HCT116 (cell line): ENCODE results near the gene PKN1. TPM values are rescaled to one million over a fixed set of nuclear protein-coding genes. Genes with fewer than 3 reads are reported as not detected.

Experiments
- CBX3 ChIP-seq: IDR thresholded peaks from 2 replicates; pipeline ENCODE4 v1.6.1; 2012; ENCODE audit warnings: low read depth
- EGR1 ChIP-seq: IDR thresholded peaks from 2 replicates; pipeline ENCODE4 v1.6.1; 2012; ENCODE audit warnings: low read depth
- ELF1 ChIP-seq: IDR thresholded peaks from 2 replicates; pipeline ENCODE4 v1.6.1; 2012; ENCODE audit warnings: low read depth, borderline replicate concordance
- JUND ChIP-seq: IDR thresholded peaks from 2 replicates; pipeline ENCODE4 v1.6.1; 2012
- RAD21 ChIP-seq: IDR thresholded peaks from 2 replicates; pipeline ENCODE4 v1.6.1; 2012; ENCODE audit warnings: low read depth, mild to moderate bottlenecking
- SRF ChIP-seq: IDR thresholded peaks from 2 replicates; pipeline ENCODE4 v1.6.1; 2012; ENCODE audit warnings: low read depth
- TCF7L2 ChIP-seq: IDR thresholded peaks from 2 replicates; pipeline ENCODE4 v1.7.0; 2011; ENCODE audit warnings: borderline replicate concordance, inconsistent platforms; ENCODE audit not compliant: insufficient read depth, insufficient read length; ENCODE audit errors: extremely low read depth
- ZFX ChIP-seq: fragments of 450-650 bp; IDR thresholded peaks from 2 replicates; pipeline ENCODE4 v1.6.1; 2017
- total RNA-seq: library from RNA; stranded (reverse); gene quantifications from one replicate; pipeline ENCODE4 v1.2.1, GENCODE V29; 2021; ENCODE audit not compliant: unreplicated experiment
- TF ChIP-seq, protein P1 (sequence below): IDR thresholded peaks from 2 replicates; pipeline ENCODE4 v1.6.1; 2012; ENCODE audit warnings: low read depth
- TF ChIP-seq, protein P2 (sequence below): IDR thresholded peaks from 2 replicates; pipeline ENCODE4 v1.6.1; 2011; ENCODE audit warnings: mild to moderate bottlenecking, low read length, moderate library complexity; ENCODE audit not compliant: insufficient replicate concordance; ENCODE audit errors: extremely low read depth

PKN1 gene
- total RNA-seq, 1 experiment from 2014 or later: 248 TPM

DNA sequence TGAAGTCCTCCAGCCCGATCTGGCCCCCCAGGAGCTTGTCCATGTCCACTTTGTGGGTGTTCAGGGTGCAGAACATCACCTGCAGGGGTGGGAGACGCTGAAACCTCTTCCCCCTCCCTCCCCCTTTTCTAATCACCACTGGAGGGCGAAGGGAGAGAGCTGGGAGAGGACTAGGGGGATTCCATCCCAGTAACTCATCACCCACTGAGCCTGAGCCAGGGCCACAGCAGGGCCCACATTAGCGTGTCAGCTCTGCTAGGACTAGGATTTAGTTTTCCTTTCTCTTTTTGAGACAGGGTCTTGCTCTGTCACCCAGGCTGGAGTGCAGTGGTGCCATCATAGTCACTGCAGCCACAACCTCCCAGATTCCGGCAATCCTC, 47.6 kb downstream of the PKN1 start (continued):
- TF ChIP-seq, protein P1, sequence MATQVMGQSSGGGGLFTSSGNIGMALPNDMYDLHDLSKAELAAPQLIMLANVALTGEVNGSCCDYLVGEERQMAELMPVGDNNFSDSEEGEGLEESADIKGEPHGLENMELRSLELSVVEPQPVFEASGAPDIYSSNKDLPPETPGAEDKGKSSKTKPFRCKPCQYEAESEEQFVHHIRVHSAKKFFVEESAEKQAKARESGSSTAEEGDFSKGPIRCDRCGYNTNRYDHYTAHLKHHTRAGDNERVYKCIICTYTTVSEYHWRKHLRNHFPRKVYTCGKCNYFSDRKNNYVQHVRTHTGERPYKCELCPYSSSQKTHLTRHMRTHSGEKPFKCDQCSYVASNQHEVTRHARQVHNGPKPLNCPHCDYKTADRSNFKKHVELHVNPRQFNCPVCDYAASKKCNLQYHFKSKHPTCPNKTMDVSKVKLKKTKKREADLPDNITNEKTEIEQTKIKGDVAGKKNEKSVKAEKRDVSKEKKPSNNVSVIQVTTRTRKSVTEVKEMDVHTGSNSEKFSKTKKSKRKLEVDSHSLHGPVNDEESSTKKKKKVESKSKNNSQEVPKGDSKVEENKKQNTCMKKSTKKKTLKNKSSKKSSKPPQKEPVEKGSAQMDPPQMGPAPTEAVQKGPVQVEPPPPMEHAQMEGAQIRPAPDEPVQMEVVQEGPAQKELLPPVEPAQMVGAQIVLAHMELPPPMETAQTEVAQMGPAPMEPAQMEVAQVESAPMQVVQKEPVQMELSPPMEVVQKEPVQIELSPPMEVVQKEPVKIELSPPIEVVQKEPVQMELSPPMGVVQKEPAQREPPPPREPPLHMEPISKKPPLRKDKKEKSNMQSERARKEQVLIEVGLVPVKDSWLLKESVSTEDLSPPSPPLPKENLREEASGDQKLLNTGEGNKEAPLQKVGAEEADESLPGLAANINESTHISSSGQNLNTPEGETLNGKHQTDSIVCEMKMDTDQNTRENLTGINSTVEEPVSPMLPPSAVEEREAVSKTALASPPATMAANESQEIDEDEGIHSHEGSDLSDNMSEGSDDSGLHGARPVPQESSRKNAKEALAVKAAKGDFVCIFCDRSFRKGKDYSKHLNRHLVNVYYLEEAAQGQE: no peak
- no peak for TF ChIP-seq ELF1
- no peak for TF ChIP-seq ZFX
- no peak for TF ChIP-seq JUND
- TF ChIP-seq TCF7L2: no peak
- TF ChIP-seq, protein P2, sequence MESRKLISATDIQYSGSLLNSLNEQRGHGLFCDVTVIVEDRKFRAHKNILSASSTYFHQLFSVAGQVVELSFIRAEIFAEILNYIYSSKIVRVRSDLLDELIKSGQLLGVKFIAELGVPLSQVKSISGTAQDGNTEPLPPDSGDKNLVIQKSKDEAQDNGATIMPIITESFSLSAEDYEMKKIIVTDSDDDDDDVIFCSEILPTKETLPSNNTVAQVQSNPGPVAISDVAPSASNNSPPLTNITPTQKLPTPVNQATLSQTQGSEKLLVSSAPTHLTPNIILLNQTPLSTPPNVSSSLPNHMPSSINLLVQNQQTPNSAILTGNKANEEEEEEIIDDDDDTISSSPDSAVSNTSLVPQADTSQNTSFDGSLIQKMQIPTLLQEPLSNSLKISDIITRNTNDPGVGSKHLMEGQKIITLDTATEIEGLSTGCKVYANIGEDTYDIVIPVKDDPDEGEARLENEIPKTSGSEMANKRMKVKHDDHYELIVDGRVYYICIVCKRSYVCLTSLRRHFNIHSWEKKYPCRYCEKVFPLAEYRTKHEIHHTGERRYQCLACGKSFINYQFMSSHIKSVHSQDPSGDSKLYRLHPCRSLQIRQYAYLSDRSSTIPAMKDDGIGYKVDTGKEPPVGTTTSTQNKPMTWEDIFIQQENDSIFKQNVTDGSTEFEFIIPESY: no peak
- no peak for TF ChIP-seq CBX3
- no peak for TF ChIP-seq EGR1
- no peak for TF ChIP-seq SRF
- no peak for TF ChIP-seq RAD21
- TF ChIP-seq, all 23 proteins: peak for 0
